C4-2B (cell line): ENCODE data around the gene CD274.

Source experiments
- ZFX ChIP-seq: fragments of 450-650 bp; IDR thresholded peaks from 2 replicates; pipeline ENCODE4 v1.6.1; 2017
- TF ChIP-seq, protein P1 (sequence below): fragments of 450-650 bp; conservative IDR thresholded peaks from 2 replicates; pipeline ENCODE4 v1.5.1; 2017; ENCODE audit warnings: mild to moderate bottlenecking

DNA sequence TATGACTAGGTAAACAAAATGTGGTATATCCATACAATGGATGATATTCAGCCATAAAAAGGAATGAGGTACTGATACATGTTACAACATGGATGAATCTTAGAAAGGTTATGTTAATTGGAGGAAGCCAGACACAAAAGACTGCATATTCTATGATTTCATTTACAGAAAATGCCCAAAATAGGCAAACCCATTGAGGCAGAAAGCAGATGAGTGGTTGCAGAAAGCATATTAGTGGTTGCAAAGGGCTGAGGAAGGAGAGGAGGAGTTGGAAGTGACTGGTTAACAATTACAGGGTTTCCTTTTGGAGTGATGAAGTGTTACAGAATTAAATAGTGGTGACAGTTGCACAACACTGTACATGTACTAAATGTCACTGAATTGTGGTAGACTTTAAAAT lies 30.4 kb upstream of the CD274 start:
- TF ChIP-seq, protein P1, sequence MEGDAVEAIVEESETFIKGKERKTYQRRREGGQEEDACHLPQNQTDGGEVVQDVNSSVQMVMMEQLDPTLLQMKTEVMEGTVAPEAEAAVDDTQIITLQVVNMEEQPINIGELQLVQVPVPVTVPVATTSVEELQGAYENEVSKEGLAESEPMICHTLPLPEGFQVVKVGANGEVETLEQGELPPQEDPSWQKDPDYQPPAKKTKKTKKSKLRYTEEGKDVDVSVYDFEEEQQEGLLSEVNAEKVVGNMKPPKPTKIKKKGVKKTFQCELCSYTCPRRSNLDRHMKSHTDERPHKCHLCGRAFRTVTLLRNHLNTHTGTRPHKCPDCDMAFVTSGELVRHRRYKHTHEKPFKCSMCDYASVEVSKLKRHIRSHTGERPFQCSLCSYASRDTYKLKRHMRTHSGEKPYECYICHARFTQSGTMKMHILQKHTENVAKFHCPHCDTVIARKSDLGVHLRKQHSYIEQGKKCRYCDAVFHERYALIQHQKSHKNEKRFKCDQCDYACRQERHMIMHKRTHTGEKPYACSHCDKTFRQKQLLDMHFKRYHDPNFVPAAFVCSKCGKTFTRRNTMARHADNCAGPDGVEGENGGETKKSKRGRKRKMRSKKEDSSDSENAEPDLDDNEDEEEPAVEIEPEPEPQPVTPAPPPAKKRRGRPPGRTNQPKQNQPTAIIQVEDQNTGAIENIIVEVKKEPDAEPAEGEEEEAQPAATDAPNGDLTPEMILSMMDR: no peak
- TF ChIP-seq ZFX: no peak
